Stimulated activated CD4-positive, alpha-beta T cell treated with anti-CD3 and anti-CD28 coated beads, Interleukin-12 subunit alpha, Interleukin-12 subunit beta, amount 100 ng/mL, for 48 hours (primary cell): ENCODE data around the gene NMNAT2.
A peak's percentile ranks its signal among the peaks of the same experiment; 100 is the strongest.
"Not testable (repeated sequence)": the region's sequence is repeated elsewhere in the genome, so short reads cannot be mapped to it uniquely, and the experiment has no call there.

Source experiments
- DNase-seq, 3 donors: peaks; one replicate each; pipeline ENCODE4 v3.0.0-alpha.2; 2020; ENCODE audit warnings: low read depth in 2 of 3, low spot score in 1 of 3

NMNAT2 gene

GRCh38 chr1:183289051-183289496, 129.1 kb downstream of the NMNAT2 start:
- no peak for DNase-seq

- no peak for DNase-seq
Observed at GRCh38 chr1:183288583-183288982, 129.6 kb downstream of the NMNAT2 start.

GRCh38 chr1:183287191-183287675, 130.9 kb downstream of the NMNAT2 start:
- no peak for DNase-seq

- DNase-seq = no peak
Observed at GRCh38 chr1:183285746-183286145, 132.4 kb downstream of the NMNAT2 start.

GRCh38 chr1:183285256-183285655, 132.9 kb downstream of the NMNAT2 start:
- DNase-seq = no peak

GRCh38 chr1:183284086-183284485, 134.1 kb downstream of the NMNAT2 start:
- no peak for DNase-seq

- DNase-seq = no peak
Observed at GRCh38 chr1:183283286-183283685, 134.9 kb downstream of the NMNAT2 start.

GRCh38 chr1:183282101-183282855, 135.9 kb downstream of the NMNAT2 start:
- DNase-seq = no peak

GRCh38 chr1:183281553-183282091, 136.6 kb downstream of the NMNAT2 start:
- peak; percentile 58 to 81 (median 64) for DNase-seq

GRCh38 chr1:183281039-183281438, 137.1 kb downstream of the NMNAT2 start:
- DNase-seq = no peak

- no peak for DNase-seq
Observed at GRCh38 chr1:183279835-183280234, 138.3 kb downstream of the NMNAT2 start.

GRCh38 chr1:183278739-183279591, 139.2 kb downstream of the NMNAT2 start:
- DNase-seq = no peak

GRCh38 chr1:183277821-183278738, 140.1 kb downstream of the NMNAT2 start:
- no peak for DNase-seq

GRCh38 chr1:183276386-183277080, 141.6 kb downstream of the NMNAT2 start:
- DNase-seq = no peak

- no peak for DNase-seq
Observed at GRCh38 chr1:183275322-183275721, 142.9 kb downstream of the NMNAT2 start.

- DNase-seq = no peak
Observed at GRCh38 chr1:183274836-183275235, 143.3 kb downstream of the NMNAT2 start.

GRCh38 chr1:183273984-183274383, 144.2 kb downstream of the NMNAT2 start:
- not testable (repeated sequence) for DNase-seq

GRCh38 chr1:183273300-183273699, 144.9 kb downstream of the NMNAT2 start:
- no peak for DNase-seq

- DNase-seq = no peak
Observed at GRCh38 chr1:183272390-183272848, 145.8 kb downstream of the NMNAT2 start.
